Activated CD4-positive, alpha-beta T cell treated with anti-CD3 and anti-CD28 coated beads, Interleukin-2, Interleukin-4, amounts not matched to agents 100 ng/mL and 50 ng/mL, durations not matched to agents 16 hours and 8 hours (primary cell): ENCODE measurements around the gene OR8S1.

Experiments
- DNase-seq: peaks from one replicate; pipeline ENCODE4 v3.0.0-alpha.2; 2020; ENCODE audit warnings: low spot score

Gene OR8S1

DNA sequence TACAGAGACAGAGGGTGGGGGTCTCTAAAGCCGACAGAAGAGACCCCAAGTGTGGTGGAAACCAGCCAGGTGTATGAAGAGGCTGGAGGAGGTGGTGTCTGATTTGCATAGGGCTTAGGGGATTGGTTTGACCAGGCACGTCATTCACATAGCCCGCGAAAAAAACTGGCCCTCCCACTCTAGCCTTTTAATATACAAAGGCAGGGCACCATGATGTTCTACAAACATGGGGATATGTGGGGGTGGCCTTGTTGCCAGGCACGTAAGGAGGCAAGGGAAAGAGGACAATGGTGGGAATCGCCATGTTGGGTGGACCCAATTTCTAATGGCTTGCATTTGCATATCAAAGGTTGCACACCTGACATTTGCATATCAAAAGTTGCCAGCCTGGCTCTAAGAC is 31.2 kb downstream of the OR8S1 start:
- DNase-seq: no peak

- DNase-seq: no peak
These were observed 32.5 kb downstream of the OR8S1 start for GRCh38 chr12:48557919-48558318.

GRCh38 chr12:48567731-48568130 is 42.3 kb downstream of the OR8S1 start:
- DNase-seq: no peak

DNA sequence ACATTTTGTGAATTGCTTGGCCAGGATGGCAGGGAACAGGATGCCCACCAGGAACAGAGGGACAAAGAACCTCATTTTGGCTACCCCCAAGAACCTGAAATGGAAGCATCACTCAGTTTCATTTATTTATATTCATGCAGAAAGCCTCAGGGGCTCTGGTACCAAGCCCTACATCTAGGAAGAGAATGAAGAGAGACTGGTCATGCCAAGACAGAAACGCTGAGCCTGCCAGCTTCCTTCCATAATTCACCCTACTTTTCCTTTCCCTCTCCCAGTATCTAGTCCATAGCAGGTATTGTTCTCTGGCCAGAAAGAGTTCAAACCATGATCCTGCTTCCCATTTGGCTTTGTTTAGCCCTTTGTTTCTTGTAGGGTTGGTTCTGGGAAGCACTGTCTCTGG is 44.5 kb downstream of the OR8S1 start, which contains the start of gene LALBA:
TSS of gene LALBA (minus strand) at position 101 of the 400 bp plus-strand sequence. CDS start at position 75, 26 bp downstream.
- DNase-seq: no peak

GRCh38 chr12:48572326-48572725 is 46.9 kb downstream of the OR8S1 start:
- no peak for DNase-seq
